GM12891 (cell line): Measurements from ENCODE around the gene CERS3.

Experiments
- PAX5 ChIP-seq: IDR thresholded peaks from 2 replicates; pipeline ENCODE4 v1.6.1; 2011; ENCODE audit warnings: low read length, moderate library complexity, mild to moderate bottlenecking; ENCODE audit not compliant: insufficient read depth, severe bottlenecking
- POLR2A ChIP-seq: IDR thresholded peaks from 2 replicates; pipeline ENCODE4 v1.6.1; 2011; ENCODE audit warnings: low read depth, low read length, control low read depth
- POLR2AphosphoS5 ChIP-seq: IDR thresholded peaks from 2 replicates; pipeline ENCODE4 v1.6.1; 2011; ENCODE audit warnings: low read depth, low read length, control low read depth
- POU2F2 ChIP-seq: IDR thresholded peaks from 2 replicates; pipeline ENCODE4 v1.6.1; 2011; ENCODE audit warnings: low read depth, mild to moderate bottlenecking, control low read depth, low read length, moderate library complexity
- SPI1 ChIP-seq: IDR thresholded peaks from 2 replicates; pipeline ENCODE4 v1.6.1; 2011; ENCODE audit warnings: low read depth, low read length, control low read depth
- TAF1 ChIP-seq: IDR thresholded peaks from 2 replicates; pipeline ENCODE4 v1.6.1; 2011; ENCODE audit warnings: low read depth, low read length, control low read depth

GRCh38 chr15:100544946-100545345 is 16.2 kb upstream of the CERS3 start:
- no peak for TF ChIP-seq POU2F2
- no peak for TF ChIP-seq TAF1
- no peak for TF ChIP-seq POLR2A
- TF ChIP-seq POLR2AphosphoS5 = no peak
- no peak for TF ChIP-seq SPI1
- TF ChIP-seq PAX5 = no peak
